8988T (cell line): ENCODE measurements around the gene SCAMP3.
"Not testable (repeated sequence)": the region's sequence is repeated elsewhere in the genome, so short reads cannot be mapped to it uniquely, and the experiment has no call there.

Experiments used
- DNase-seq: peaks from one replicate; pipeline ENCODE4 v3.0.0; 2011

The SCAMP3 gene

GRCh38 chr1:155254228-155254713 is 7.9 kb downstream of the SCAMP3 start:
- DNase-seq, result no peak

- no peak for DNase-seq
Observed at GRCh38 chr1:155253797-155254196, 8.4 kb downstream of the SCAMP3 start.

GRCh38 chr1:155253208-155253607 is 9.0 kb downstream of the SCAMP3 start:
- no peak for DNase-seq

DNA sequence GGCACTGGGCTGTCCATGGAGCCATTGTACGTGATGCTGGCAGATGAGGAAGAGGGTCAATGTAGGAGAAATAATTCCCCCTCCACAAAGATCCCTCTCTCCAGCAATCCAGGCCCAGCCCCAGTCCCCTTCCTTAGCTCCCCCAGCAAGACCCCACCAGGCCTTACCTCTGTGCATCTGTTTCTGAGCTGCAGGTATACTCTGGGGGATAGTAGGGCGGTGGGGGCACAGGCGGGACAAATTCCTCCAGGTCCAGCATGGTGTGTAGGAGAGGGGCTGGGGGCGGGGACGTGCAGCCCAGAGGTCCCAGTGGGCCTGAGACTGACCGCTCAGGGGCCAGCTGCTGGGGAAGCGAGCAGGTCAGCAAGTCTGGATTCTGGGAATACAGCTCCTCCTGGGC is 10.6 kb downstream of the SCAMP3 start:
- DNase-seq, result no peak

DNA sequence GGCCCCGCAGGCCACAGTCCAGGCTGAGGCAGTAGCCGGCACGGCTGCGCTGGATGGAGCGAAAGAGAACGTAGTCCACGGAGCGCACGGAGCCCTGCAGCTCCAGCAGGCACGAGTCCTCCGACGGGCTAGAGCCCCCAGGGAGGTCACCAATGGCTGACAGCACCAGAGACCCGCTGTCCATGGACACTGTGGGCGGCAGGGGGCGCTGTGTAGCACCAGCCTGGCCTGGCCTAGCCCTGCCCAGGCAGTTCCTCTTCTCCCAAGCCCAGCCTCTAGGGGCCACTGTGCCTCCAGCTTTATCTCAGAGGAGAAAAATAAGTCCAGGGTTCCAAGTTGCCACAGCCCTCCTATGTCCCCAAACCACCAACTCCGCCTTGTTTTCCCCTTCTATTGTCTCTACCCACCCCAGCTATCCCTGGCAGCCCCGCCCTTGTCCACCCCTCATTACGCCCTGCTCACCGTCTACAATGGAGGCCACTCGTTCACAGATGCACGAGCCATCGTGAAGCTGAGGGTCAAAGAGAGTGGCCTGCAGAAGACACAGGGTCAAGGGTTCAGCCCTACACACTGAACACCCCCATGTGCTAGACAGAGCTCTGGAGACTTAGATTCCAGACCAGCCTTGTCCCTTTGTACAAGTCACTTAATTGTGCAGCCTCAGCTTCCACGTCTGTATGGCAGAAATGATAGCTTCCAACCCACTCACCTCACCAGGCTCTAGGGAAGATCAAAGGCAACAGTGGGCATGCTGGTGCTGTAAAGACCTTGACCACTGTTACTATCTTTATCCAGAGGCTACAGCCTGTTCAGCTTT is 11.3 kb downstream of the SCAMP3 start:
- peak; percentile 98 for DNase-seq

DNA sequence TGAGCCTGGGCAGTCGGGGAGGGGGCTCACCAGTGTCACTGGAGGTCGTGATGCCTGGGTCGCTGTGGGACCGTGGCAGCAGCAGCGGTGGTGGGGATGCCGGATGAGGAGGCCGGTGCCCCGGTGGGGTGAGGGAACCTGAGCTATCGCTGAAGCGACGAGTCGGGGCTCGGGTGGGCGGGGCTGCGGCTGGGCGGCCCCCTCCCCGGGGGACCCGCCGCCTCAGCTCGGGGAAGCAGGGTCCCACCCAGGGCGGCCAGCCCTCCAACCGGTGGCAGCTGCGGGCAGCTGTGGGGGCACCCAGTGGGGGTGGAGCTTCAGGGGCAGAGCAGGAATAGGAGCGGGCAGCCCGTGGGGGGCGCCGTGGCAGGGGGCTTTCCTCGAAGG is 11.9 kb downstream of the SCAMP3 start:
- DNase-seq, result no peak

DNA sequence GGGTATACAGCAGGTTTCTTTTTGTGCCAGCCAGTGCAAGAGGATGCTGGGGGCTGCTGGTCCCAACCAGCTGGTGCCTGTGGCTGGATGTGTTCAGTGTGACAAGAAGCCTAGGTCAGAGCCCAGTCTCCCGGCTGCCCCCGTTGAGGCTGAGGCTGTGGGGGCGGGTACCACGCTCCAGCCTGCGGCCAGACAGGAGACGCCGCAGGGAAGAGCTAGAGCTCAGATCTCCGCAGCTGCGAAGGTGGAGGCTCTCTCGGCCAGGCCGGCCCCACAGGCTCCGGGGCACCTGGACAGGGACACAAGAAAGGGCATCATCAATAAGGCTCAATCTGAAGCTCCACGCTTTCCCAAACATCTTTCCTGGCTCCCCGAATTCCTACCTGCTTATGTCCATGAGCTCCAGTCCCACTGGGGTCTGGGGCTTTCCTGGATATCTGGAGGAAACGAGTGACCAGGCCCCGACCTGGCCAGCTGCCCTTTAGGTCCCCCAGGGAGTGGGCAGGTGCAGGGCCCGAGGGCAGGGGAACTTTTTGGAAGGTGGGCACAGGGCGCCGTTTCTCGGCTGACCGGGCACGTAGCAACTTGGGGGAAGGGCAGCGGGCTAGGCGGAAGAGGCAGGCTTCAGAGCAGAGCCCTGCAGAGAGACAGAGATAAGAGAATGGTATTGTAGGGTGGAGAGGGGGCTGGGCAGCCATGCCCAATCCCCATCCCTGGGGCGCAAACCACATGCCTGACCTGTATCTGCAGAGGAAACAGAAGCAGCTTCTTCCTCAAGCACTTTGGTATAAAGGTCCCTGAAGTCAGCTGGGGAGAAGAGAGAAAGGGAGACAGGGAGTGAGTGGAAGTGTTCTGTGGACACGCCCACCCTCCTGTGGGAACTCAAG is 14.2 kb downstream of the SCAMP3 start:
- DNase-seq, result no peak

- DNase-seq, result not testable (repeated sequence)
Observed at GRCh38 chr1:155246796-155247195, 15.4 kb downstream of the SCAMP3 start.

DNA sequence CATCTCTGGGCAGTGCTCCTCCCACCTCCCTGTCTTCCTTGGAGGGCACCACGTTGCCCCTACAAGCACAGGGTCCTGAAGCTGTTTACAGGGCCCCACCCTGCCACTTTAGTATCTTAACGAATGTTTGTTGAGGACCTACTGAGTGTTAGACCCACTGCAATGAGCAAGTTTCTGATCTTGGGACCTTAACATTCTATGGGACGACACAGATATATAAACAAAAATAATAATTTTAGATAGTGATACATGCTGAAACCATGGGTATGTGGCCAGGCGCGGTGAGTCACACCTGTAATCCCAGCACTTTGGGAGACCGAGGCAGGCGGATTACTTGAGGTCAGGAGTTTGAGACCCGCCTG is 17.0 kb downstream of the SCAMP3 start:
- no peak for DNase-seq

- DNase-seq, result peak; percentile 95
Observed at GRCh38 chr1:155244368-155245162, 17.6 kb downstream of the SCAMP3 start.

DNA sequence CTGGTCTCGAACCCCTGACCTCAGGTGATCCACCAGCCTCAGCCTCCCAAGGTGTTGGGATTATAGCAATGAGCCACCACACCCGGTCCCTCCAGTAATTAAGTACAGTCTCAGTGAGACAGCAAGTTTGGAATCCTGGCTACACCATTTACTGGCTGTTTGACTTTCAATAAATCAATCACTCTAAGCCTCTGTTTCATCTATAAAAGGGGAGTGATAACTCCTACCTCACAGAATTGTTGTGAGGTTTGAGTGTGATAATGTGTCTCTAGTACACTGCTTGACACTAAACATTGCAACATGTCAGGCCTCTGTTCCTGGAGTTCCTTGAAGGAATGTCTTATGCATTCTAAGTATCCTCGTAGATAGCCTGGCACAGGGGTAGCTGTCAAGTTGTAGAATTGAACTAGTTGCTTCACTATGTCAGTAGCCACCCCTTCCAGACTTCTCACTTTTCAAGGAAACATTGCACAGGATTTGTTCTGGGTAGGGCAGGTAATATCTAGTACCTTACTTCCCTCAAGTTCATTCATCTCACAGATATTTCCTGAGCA is 19.3 kb downstream of the SCAMP3 start:
- DNase-seq, result no peak

DNA sequence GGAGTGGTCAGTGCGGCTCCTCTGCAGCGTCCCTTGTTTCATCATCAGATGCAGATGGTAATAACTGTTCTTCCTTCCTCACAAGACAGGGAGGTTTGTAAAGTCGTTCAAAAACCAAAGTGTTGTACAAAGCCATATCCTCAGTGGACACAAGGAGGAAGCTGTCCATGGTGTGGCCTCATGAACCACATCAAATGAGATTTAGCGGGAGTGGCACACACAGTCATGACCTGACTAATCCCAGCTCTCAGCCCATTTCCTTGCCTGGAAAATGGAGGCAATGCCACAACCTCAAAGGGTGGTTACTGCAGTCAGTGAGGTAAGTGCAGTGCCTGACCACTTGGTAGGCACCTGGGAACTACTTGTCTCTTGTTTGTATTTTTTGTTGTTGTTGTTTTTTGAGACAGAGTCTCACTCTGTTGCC is 20.3 kb downstream of the SCAMP3 start:
- no peak for DNase-seq

- no peak for DNase-seq
Observed at GRCh38 chr1:155241069-155241679, 21.0 kb downstream of the SCAMP3 start.

- DNase-seq, result no peak
Observed at GRCh38 chr1:155236451-155236850, 25.7 kb downstream of the SCAMP3 start.

- not testable (repeated sequence) for DNase-seq
Observed at GRCh38 chr1:155235375-155235774, 26.8 kb downstream of the SCAMP3 start.

DNA sequence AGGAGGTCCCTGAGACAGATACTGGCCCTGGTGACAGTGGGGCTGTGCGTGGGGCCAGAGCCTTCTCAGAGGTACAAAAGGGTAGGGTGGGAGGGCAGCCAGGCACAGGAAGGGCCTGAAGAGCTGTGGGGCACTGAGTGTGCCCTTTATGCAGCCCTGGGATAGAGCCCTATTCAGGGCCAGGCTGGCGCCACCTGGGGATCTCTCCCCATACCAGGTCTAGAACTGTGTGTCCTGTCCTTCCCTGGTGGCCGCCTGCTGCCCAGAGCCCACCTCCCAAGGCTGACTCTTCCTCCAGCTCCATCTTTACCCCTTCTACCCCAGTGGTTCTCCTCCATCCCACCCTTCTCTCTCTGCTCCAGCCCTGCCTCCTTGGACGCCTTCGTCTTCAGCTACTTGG is 28.7 kb downstream of the SCAMP3 start:
- not testable (repeated sequence) for DNase-seq

GRCh38 chr1:155232001-155232978 is 29.9 kb downstream of the SCAMP3 start:
- not testable (repeated sequence) for DNase-seq

DNA sequence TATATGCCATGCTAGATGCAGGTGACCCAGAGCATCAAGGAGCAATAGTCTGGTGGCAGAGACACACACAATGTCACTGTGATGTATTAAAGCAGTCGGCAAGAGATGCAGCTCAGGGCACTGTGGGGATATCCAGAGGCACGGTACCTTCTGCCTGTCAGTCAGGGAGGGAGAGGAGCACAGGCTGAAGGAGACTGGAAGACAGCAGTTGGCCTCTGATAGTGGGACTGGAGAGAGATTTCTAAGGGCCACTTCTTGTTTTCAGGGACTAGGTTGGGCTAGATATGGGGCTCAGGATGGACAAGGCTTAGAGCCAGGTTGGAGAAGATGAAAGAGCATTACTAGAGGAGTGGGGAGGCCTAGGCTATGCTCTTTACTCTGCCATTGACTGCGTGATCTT is 30.9 kb downstream of the SCAMP3 start:
- not testable (repeated sequence) for DNase-seq

DNA sequence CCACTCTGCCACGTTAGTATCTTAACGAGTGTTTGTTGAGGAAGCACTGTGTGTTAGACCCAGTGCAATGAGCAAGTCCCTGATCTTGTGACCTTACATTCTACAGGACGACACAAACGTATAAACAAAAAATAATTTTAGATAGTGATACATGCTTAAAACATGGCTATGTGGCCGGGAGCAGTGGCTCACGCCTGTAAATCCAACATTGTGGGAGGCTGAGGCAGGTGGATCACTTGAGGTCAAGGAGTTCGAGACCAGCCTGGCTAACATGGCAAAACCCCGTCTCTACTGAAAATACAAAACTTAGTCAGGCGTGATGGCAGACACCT is 34.1 kb downstream of the SCAMP3 start:
- no peak for DNase-seq

- DNase-seq, result peak; percentile 95
Observed at GRCh38 chr1:155227261-155228095, 34.7 kb downstream of the SCAMP3 start.
